ENCODE data around the gene PCNX3.

The PCNX3 gene

DNA sequence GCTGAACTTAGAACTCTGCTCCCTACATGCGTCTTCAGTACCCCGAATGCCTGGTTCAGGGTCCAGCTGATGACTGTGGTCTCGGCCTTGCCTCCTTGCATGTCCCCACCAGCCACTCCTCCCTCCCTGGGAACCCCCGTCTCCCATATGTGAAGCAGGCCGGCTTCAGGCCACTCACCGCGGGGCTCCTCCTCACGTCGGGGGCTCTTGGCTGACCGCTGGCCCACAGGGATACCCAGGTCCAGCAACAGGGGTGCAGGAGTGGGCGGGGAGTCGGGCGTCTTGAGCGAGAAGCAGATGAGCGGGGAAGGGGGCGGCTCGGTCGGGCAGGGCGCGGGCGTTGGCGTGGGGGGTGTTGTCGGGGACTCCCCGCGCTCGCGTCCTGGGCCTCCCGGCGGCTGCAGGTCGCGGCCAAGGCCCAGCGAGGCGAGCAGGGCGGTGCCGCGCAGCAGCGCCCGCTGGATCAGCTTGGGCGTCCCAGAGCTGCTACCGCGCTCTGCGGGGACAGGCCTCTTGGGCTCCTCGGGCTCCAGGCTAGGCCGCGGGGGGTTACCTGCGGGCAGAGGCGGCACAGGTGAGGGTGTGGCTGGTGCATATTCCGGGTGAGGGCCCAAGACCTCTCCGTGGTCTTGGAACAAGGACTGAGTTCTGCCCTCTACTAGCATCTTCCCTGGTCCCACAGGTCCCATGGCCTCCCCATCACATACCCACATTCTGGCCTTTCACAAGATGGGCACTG is 16.2 kb upstream of the PCNX3 start:
- DNase-seq (ENCODE audit: low spot score): no peak

DNA sequence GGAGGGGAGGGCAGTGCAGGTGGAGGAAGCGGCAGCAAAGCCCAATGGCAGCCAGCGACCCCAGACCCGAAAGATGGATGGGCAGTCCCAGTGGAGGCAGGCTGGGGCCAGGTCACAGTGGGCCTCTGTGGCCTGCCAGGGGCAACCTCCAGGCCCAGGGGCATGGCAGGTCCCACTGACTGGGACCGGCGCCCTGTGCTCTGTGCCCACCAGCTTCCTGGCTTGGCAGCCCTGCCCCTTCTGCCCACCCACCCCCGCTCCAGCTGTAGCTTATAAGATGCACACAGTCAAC is 15.7 kb upstream of the PCNX3 start:
- DNase-seq (ENCODE audit: low spot score): no peak

DNA sequence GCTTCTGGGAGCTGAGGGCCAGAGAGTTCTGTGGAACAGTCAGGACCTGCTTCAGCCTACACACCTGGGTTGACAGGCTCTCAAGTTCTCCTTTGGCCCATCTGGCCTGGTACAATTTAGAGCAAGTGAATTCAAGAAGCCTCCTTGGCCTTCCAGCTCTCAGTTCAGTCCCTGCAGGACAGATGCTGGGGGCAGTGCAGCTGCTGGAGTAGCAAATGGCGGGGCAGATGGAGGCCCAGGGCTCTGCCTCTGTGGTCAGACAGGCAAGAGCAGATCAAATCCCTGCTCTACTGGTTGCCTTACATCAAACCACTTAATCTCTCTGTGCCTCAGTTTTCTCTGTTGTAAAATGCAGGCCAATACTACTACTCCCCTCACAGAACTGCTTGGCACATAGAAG is 11.3 kb upstream of the PCNX3 start:
- DNase-seq (ENCODE audit: low spot score): no peak

DNA sequence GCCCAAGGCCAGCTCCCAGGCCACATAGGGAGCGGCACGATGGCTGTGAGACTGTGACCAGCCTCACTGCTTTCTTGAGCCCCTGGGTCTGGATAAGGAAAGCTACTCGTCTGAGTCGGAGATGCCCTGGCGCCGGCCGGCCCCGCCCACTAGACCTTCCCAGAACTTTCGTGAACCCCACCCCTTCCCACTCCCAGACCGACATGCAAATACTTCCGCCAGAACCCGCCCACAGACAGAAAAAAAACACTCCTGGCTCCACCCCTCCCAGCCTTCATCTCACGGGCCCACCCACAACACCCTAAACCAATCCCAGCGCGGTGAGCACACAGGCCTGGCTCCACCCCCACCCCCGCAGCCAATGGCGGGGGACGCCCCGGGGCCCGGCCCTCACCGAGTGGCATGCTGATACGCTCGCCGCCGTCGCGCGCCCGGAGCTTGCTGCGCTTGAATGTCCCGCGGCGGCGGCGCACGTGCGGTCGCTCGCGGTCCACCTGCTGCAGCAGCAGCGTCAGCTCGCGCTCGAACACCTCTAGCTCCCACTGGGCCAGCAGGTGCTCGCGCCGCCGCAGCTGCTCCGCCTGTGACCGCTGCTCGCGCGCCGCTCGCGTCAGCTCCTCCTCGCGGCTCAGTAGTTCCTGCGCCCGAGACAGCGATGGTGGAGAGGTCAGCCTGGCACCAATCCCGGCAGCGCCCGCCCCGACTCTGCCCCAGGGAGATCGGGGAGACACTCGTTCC is 8.5 kb upstream of the PCNX3 start:
- peak; percentile 97 for DNase-seq (ENCODE audit: low spot score)

DNA sequence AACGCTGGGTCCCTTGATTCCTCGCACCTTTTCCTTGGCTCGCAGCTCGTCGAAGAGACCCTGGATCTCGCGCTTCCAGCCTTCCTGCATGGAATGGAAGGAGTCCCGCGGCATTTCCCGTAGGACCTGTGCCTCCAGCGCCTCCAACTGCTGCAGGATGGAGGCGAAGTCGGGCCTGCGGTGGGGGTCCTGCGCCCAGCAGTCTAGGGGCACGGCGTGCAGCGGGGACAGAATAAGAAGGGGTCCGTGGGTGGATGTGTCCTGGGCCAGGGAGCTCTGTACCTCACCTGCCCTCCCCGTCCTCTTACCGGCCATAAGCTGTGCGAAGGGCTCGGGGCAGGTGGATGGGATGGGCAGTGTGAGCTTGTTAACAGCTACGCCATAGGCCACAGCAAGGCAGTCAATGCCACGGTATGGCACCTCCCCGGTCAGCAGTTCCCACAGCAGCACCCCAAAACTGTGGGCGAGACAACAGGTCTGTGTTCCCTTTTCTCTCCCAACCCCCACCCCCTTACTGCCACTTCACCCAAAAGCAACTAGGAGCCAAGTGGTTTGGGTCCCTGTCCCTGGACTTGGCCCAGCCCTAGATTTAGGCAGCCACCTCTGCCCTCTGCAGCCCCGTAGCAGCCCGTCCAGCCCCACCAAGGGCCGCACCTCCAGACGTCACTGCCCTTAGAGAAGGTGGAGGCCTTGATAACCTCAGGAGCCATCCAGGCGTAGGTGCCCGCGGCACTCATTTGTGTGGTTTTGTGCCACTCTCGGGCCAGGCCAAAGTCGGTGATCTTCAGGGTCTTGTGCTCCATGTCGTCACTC is 7.8 kb upstream of the PCNX3 start:
- no peak for DNase-seq (ENCODE audit: low spot score)

DNA sequence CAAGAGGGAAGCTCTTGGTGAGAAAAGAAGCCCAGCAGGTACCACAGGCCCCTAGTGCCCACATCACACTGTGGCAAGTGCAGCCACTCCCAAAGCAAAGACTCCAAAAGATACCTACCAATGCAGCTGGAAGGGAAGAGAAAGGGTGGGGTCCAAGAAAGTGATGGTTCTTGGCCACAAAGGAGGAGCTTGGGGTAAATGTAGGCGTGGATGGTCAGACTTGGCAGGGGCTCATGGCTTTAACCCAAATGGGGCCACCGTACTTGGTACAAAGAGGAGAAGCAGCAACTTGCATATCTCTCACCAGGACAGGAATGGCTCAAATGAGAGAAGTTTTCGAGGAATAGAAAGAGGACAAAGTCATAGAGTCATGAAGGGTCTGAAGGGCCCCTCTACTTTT is 6.3 kb upstream of the PCNX3 start:
- DNase-seq (ENCODE audit: low spot score): no peak

DNA sequence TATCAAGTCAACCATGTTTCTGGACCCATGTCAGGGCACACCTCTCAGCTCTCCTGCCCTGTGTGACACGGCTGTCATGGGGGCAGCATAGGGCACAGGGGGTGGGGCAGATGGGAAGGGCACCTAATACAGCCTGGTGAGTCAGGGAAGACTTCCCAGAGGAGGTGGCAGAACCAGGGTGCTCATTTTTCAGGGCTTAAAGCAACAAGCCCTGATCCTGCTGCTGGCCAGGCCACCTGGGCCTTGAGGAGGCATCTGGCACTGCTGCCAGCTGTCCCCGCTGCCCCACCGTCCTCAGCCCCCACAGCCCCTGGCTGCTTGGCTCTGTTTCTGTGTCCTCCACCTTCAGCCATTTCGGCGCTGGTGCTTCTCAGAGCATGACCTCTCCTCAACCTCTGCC is 5.9 kb upstream of the PCNX3 start:
- DNase-seq (ENCODE audit: low spot score): no peak

DNA sequence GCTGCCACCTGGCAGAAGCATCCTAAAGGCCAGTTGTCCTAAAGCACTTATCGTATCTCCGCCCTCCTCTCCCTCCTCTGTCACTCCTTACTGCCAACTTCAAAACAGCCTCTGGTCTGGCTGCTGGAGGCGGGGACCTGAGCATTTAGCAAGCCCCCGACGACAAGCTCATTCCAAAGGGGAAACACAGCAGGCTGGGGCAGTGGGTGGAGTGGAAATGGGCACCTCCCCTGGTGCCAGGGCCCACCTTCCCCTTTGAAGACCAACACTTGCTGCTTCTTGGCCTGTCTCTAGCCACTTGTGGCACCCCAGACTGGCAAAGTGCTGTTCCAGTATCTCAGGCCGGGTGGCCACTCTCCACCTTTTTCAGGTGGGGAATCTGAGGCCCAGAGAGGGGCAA is 5.2 kb upstream of the PCNX3 start:
- DNase-seq (ENCODE audit: low spot score): no peak

DNA sequence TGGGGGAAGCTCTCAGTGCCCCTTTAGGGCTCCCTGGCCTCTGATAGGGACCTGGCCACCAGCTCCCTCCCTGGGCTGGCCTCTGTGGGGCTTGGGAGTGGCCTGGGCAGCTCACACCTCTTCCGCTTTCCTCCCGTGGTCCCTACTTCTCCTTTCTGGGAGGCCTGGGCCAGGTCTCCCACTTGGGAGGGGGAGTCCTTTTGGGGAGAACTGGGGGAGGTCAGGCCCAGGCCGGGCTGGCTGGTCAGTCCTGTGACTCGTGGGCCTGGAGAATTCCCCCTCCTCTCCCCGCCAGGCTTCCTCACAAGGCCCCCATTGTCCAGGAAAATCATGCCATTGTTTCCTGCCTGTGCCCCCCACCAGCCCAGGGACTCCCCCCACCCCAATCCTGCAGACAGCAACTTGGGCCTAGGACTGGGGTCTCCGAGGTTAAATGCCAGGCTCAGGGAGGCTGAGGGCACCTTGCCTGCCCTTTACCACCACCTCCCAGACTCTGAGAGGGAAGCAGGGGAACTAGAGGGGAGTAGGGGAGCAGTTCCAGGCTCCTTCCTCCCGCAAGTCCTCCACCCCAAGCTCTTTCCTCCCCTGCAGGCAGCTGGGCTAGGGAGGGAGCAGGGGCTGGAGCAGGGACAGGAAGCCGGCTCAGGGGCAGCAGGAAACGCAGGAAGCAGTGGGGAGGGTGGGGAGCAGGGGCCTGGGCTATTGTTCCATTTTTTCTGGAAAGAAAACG is 4.4 kb upstream of the PCNX3 start:
- DNase-seq (ENCODE audit: low spot score): peak; percentile 92

DNA sequence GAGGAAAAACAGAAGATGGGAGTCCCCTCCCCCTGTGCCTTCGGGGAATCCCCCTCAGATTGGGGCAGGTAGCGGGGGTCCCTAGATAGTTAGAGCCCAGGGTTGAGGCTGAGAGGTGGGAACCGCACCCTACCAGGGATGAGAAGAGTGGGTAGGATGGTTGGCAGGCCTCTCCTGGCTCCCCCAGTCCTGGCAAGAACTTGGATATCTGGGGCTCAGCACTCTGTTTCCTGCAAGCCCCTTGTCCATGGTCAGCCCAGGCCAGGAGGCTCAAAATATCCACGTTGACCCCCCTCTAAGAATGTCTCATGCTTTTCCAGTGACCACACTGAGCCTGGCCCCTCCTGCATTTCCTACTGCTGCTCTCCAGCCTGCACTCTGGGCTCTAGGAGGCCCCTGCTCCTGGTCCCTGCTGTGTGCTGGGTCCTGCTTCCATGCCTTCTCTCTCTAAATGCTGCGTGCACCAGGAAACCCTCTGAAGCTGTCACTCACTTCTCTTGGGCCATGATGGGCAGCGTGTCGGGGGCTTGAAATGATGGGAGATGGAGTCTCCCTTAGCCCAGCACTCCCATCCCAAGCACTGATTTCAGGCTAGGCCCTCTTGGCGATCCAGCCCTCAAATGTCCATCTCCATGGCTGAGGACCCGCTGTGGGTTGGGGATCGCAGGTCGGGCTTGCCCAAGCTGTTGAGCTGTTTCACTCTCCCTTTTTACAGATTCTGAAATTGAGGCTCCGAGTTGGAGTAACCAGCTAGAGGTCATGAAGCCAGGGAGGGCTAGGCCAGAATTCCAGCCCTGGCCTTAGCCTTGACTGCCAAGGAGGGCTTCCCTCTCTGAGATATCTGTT is 3.6 kb upstream of the PCNX3 start:
- DNase-seq (ENCODE audit: low spot score): no peak

DNA sequence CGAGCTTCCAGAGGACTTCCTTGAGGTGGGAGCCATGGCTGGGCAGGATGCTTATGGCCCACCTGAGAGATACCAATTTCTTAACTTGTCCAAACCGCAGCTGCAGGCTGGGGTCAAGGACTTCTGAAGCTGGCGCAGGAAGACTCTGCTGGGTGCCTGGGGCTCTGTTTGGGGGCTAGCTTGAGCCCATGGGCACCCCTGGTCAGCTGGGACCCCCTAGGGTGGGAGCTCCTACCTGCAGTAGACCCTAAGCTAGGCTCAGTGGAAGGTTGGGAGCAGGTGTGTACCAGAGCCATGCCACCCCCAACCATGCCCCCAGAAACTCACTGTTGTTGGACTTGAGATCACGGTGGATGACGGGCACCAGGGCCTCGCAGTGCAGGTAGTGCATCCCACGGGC is 2.9 kb upstream of the PCNX3 start:
- DNase-seq (ENCODE audit: low spot score): no peak

DNA sequence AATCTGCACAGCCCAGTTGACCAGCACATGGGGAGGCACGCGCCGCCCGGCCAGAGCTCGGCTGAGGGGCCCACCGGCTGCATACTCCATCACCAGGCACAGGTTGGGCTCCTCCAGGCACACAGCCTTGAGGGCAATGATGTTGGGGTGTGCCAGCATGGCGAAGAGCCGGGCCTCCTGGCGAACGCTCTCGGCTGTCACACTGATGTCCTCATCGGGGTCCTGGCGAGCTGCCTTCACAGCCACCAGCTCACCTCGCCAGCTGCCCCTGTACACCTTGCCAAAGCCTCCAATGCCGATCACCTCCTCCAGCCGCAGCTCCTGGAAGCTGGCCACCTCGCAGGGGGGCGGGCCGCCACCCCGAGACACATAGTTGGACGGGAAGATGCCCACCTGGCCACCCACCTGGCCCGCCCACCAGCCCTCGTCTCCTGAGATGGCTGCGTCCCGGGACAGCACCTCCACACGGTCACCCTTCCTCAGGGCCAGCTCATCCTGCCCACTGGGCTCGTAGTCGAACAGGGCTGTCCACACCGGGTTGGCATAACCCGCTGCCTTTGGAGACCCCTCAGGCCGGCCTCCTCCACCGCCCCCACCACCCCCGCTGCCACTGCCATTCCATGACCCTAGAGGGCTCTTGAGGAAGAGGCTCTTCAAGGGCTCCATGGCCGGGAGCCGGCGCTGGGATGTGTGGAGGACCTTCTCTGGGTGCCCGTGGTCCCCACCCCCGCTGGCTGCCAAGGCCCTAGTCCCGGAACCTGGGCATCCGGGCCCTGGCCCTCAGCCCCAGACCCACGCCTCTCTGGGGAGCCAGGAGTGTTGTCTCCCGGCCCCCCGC is 2.3 kb upstream of the PCNX3 start:
- no peak for DNase-seq (ENCODE audit: low spot score)

DNA sequence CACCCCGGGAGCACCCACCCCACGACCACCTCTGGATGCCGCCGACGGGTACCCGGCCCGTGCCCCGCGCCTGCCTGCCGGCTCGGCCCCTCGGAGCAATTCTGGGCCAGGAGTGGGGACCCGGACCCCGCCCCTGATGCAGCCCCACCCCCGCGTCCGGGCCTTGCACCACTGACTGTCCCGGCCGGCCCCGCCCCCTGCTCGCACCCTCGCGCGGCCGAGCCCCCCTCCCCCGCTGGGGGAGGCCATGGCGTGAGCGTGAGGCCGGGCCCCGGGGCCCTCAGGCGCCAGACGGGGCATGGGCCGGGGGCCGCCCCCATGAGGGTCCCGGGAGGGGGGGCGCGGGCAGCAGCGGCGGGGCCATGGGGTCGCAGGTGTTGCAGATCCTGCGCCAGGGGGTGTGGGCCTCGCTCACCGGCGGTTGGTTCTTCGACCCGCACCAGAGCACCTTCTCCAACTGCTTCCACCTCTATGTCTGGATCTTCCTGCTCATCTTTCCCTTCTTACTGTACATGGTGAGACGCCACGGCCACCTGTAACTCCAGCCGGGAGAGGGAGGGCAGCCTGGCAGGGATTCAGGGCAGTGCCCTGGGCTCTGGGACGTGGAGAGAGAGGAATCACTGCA is 486 bp downstream of the PCNX3 start:
- no peak for DNase-seq (ENCODE audit: low spot score)

DNA sequence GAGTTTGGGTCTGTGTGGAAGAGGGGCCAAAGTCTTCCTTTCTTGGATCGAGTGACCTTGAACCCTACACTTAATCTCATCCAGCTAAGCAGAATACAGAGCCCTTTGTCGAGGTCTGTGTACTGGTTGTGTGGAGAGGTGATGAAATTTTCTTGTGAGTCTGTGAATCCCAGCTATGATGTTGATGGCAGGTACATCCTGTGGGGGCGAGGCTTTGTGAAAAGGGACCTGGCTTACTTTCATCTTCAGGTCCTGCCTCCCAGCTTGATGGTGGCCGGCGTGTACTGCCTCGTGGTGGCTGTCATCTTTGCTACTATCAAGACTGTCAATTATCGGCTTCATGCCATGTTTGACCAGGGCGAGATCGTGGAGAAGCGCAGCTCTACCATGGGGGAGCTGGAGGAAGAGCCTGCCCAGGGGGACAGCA is 1.0 kb downstream of the PCNX3 start:
- DNase-seq (ENCODE audit: low spot score): no peak

DNA sequence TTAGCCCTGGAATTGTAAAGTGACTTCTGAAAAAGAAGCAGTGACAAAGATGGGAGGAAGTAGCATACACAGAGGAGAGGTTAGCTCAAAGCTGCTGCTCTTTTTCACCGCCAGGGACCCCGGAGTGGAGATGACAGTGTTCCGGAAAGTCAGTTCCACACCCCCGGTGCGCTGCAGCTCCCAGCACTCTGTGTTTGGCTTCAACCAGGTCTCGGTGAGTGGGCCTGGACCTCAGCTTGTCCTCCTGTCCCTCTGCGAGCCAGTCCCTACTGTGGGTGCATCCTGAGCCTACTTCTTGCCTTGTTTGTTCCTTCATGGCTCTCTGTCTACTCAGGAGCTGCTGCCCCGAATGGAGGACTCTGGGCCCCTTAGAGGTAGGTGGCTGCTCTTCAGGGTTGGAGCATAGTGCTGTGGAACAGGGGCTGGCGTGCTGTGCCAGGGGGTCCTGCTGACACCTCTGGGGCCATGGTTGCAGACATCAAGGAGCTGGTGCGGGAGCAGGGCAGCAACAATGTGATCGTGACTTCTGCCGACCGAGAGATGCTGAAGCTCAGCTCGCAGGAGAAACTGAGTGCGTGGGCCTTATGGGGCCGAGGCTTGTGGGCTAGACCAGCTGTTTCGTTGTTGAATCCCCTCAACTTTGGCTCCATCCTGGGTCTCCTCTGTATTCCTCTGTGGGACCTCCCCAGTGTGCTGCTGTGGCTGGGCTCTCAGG is 1.7 kb downstream of the PCNX3 start:
- no peak for DNase-seq (ENCODE audit: low spot score)

DNA sequence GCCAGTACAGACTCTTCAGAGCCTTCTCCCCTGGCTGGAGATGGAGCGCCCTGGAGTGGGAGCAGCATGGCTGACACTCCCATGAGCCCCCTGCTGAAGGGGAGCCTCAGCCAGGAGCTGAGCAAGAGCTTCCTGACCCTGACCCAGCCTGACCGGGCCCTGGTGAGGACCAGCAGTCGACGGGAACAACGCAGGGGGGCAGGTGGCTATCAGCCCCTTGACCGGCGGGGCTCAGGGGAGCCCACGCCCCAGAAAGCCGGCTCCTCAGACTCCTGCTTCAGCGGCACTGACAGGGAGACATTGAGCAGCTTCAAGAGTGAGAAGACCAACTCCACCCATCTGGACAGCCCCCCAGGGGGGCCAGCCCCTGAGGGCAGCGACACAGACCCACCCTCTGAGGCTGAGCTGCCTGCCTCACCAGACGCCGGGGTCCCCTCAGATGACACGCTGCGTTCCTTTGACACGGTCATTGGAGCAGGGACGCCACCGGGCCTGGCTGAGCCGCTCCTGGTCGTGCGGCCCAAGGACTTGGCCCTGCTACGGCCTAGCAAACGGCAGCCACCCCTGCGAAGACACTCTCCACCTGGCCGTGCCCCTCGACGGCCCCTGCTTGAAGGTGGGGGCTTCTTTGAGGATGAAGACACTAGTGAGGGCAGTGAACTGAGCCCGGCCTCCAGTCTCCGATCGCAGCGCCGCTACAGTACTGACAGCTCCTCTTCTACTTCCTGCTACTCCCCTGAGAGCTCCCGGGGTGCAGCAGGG is 2.6 kb downstream of the PCNX3 start:
- no peak for DNase-seq (ENCODE audit: low spot score)

DNA sequence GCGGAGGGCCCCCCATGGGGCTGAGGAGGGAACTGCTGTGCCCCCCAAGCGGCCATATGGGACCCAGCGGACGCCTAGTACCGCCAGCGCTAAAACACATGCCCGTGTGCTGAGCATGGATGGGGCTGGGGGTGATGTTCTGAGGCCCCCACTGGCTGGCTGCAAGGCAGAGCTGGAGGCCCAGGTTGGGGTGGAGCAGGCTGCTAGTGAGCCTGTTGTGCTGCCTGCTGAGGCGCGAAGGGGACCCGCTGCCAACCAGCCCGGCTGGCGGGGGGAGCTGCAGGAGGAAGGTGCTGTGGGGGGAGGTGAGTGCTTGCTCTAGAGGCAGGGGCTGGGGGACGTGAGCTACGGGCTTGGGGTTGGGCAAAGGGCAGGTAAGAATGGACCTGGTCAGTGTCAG is 3.2 kb downstream of the PCNX3 start:
- no peak for DNase-seq (ENCODE audit: low spot score)

DNA sequence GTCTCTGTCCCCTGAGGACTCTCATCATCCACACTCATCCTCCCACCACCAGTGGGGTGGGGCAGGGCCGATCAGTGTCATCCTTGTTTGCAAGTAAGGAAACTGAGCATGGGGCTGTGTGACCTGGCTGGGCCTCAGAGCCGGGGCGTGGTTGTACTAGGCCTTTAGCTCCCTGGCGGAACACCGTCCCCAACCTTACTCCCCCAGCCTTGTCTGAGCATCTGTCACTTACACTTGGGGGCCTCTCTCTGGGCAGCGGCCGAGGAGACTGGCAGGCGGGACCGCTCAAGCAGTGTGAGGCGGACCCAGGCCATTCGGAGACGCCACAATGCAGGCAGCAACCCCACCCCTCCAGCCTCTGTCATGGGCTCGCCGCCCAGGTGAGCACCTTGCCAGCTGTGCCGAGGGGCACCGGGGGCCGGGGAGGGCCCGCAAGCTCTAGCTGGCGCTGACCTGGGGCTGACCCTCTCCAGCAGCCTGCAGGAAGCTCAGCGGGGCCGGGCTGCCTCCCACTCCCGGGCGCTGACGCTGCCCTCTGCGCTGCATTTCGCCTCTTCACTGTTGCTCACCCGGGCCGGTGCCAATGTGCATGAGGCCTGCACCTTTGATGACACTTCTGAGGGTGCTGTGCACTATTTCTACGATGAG is 3.8 kb downstream of the PCNX3 start:
- no peak for DNase-seq (ENCODE audit: low spot score)
